ACC112 (cell line): ENCODE results near the gene C11orf58.

Source experiments
- H2AFZ ChIP-seq: fragments of 200-600 bp; sonication (generic); one replicate; pipeline ENCODE4 v1.6.0; 2017; ENCODE audit warnings: antibody characterized with exemption, low read length; ENCODE audit not compliant: unreplicated experiment
- H3K27ac ChIP-seq: fragments of 200-600 bp; sonication (generic); 2 replicates; pipeline ENCODE4 v1.5.1; 2014; ENCODE audit warnings: low read depth, mild to moderate bottlenecking, antibody characterized with exemption, low read length, moderate library complexity
- H3K27me3 ChIP-seq: fragments of 200-600 bp; sonication (generic); 2 replicates; pipeline ENCODE4 v1.6.1; 2014; ENCODE audit warnings: mild to moderate bottlenecking, antibody characterized with exemption, low read length, moderate library complexity, mixed read lengths; ENCODE audit not compliant: insufficient read depth
- H3K36me3 ChIP-seq: fragments of 200-600 bp; sonication (generic); 2 replicates; pipeline ENCODE4 v1.6.1; 2016; ENCODE audit warnings: mild to moderate bottlenecking, antibody characterized with exemption, low read length, moderate library complexity, mixed read lengths; ENCODE audit not compliant: insufficient read depth
- H3K4me1 ChIP-seq: fragments of 200-600 bp; sonication (generic); one replicate; pipeline ENCODE4 v1.6.1; 2016; ENCODE audit warnings: low read length, mixed read lengths; ENCODE audit not compliant: insufficient read depth, unreplicated experiment, control insufficient read depth
- H3K4me3 ChIP-seq: fragments of 200-600 bp; sonication (generic); 2 replicates; pipeline ENCODE4 v1.5.1; 2014; ENCODE audit warnings: mild to moderate bottlenecking, low read depth, low read length
- H3K79me2 ChIP-seq: fragments of 200-600 bp; sonication (generic); one replicate; pipeline ENCODE4 v1.6.0; 2016; ENCODE audit warnings: low read length; ENCODE audit not compliant: control insufficient read depth, unreplicated experiment, insufficient read depth

Gene C11orf58

DNA sequence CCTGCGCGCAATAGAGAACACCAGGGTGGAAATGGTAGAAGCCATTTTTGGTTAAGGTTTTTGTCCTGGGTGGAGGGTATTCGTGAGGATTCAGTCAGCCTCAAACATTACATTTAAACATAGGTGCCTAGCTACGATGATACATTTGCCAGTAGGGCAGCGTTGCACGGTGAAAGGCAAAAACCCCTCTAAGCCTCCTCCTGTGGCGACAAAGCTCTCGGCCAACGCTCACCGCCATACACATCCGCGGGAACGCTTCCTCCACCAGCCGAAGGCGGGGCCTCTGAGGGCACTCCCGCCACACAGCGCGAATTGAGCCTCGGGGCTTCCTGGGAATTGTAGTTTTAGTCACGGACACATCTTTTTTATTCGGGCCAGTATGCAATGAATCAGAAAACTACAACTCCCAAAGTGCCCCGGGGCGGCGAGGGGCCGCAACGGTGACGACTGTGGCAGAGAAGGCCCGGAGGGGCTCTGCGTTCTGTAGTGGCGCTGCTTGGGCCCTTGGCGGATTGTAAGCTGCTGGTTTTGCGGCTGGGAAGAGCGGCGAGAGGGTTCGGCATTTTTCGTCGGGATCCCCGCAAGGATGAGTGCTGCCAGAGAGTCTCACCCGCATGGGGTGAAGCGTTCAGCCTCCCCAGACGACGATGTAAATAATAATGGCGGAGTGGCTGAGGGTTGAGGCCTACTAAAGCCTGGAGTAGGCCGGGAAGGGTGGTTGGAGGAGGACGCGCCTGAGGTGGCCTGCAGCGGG lies at the start of gene C11orf58:
Gene C11orf58, plus strand, starts transcription at position 455 of the 754 bp plus-strand sequence. Its CDS starts 132 bp downstream, at position 587.
- Histone ChIP-seq H3K36me3 (0 out of 2 replicates have a peak, but pooled peaks cover 3% of the 10 kb centered on the region), H3K79me2 (peaks cover 46% of the 10 kb centered on the region), H3K27me3 (no peaks in the 10 kb centered on the region), H2AFZ (peak within 1 kb of the TSS; percentile 99), H3K4me3 (peak within 1 kb of the TSS; percentile 91), H3K27ac (peak within 1 kb of the TSS; percentile 77), H3K4me1 (peaks cover 25% of the 10 kb centered on the region)

GRCh38 chr11:16690086-16690485 lies 48.4 kb upstream of the C11orf58 start:
- H3K36me3 ChIP-seq = no peaks in the 10 kb centered on the region
- H3K4me3 ChIP-seq = no peak overlapping the region
- no peak overlapping the region for H3K27ac ChIP-seq
- H3K27me3 ChIP-seq = peaks cover 23% of the 10 kb centered on the region
- no peaks in the 10 kb centered on the region for H3K4me1 ChIP-seq
- no peaks in the 10 kb centered on the region for H3K79me2 ChIP-seq
- H2AFZ ChIP-seq = no peak overlapping the region

DNA sequence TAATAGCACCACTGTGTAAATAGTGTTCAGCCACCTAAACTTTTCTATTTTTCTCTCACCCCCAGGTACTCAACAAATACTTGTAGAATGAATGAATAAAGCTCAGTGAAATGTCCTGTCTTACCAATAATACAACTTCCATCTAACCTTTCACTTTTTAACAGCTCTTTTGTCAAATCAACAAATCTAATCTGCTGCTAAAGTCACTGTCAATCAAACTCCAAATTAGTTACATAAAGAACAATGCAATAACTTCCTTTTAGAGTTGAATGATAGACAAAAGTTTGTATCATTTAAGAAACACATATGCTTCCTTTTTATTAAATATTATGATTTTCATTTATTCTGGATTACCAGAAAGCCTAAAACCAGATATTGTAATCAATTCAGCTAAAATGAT lies 34.7 kb upstream of the C11orf58 start:
- H3K36me3 ChIP-seq = no peaks in the 10 kb centered on the region
- H3K4me1 ChIP-seq = no peaks in the 10 kb centered on the region
- H3K27me3 ChIP-seq = peaks cover 48% of the 10 kb centered on the region
- no peak overlapping the region for H3K4me3 ChIP-seq
- no peaks in the 10 kb centered on the region for H3K79me2 ChIP-seq
- H2AFZ ChIP-seq = no peak overlapping the region
- no peak overlapping the region for H3K27ac ChIP-seq

DNA sequence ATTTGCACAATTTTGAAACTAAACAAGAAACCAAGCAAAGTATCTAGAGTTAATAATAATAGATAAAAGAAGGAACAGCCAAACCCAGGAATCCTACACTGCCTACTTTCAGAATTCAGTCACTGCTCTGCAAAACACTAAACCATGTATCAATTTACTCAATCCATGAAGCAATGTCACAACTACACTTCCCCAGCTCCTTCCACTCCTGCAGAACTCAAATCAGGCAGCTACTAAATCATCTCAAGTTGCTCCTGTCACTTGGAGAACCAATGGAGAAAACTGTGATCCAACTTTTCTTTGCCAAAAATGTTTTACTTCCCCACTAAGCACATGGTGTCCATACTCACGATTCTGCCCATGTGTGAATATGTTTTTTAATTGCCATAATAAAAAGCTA lies 24.9 kb upstream of the C11orf58 start:
- no peak overlapping the region for H3K4me3 ChIP-seq
- H2AFZ ChIP-seq = no peak overlapping the region
- no peaks in the 10 kb centered on the region; the same call in 1 of the 2 replicates for H3K27me3 ChIP-seq
- H3K4me1 ChIP-seq = no peaks in the 10 kb centered on the region
- no peaks in the 10 kb centered on the region for H3K36me3 ChIP-seq
- H3K79me2 ChIP-seq = no peaks in the 10 kb centered on the region
- no peak overlapping the region for H3K27ac ChIP-seq

DNA sequence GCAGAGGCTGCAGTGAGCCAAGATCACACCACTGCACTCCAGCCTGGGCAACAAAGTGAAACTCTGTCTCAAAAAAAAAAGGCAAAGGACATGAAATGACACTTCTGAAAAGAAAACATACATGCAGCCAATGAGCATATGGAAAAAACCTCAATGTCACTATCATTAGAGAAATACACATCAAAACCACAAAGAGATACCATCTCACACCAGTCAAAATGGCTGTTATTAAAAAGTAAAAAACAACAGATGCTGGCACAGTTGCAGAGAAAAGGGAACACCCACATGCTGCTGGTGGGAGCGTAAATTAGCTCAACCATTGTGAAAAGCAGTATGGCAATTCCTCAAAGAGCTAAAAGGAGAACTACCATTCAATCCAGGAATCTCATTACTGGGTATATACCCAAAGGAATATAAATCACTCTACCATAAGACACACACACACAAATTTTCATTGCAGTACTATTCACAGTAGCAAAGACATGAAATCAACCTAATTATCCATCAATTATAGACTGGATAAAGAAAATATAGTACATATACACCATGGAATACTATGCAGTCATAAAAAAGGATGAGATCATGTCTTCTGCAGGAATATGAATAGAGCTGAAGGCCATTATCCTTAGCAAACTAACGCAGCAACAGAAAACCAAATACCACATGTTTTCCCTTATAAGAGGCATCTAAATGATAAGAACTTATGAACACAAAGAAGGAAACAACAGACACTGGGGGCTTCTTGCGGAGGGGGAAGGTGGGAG lies 15.7 kb upstream of the C11orf58 start:
- no peaks in the 10 kb centered on the region for H3K36me3 ChIP-seq
- H3K4me1 ChIP-seq = no peaks in the 10 kb centered on the region
- no peak overlapping the region for H3K27ac ChIP-seq
- no peak overlapping the region for H3K4me3 ChIP-seq
- no peaks in the 10 kb centered on the region for H3K27me3 ChIP-seq
- H2AFZ ChIP-seq = no peak overlapping the region
- no peaks in the 10 kb centered on the region for H3K79me2 ChIP-seq

GRCh38 chr11:16727806-16728205 lies 10.6 kb upstream of the C11orf58 start:
- Histone ChIP-seq H2AFZ (no peak overlapping the region), H3K4me3 (no peak overlapping the region), H3K79me2 (no peaks in the 10 kb centered on the region), H3K27ac (no peak overlapping the region), H3K27me3 (no peaks in the 10 kb centered on the region), H3K36me3 (no peaks in the 10 kb centered on the region), H3K4me1 (no peaks in the 10 kb centered on the region)

- peaks cover 41% of the 10 kb centered on the region for H3K79me2 ChIP-seq
- no peaks in the 10 kb centered on the region for H3K36me3 ChIP-seq
- H3K4me1 ChIP-seq = peaks cover 25% of the 10 kb centered on the region
- H3K4me3 ChIP-seq = peak overlapping the region; percentile 91
- H2AFZ ChIP-seq = peak overlapping the region; percentile 99
- H3K27ac ChIP-seq = peak overlapping the region; percentile 77
- no peaks in the 10 kb centered on the region for H3K27me3 ChIP-seq
These were observed 642 bp upstream of the C11orf58 start for GRCh38 chr11:16737818-16738192.

DNA sequence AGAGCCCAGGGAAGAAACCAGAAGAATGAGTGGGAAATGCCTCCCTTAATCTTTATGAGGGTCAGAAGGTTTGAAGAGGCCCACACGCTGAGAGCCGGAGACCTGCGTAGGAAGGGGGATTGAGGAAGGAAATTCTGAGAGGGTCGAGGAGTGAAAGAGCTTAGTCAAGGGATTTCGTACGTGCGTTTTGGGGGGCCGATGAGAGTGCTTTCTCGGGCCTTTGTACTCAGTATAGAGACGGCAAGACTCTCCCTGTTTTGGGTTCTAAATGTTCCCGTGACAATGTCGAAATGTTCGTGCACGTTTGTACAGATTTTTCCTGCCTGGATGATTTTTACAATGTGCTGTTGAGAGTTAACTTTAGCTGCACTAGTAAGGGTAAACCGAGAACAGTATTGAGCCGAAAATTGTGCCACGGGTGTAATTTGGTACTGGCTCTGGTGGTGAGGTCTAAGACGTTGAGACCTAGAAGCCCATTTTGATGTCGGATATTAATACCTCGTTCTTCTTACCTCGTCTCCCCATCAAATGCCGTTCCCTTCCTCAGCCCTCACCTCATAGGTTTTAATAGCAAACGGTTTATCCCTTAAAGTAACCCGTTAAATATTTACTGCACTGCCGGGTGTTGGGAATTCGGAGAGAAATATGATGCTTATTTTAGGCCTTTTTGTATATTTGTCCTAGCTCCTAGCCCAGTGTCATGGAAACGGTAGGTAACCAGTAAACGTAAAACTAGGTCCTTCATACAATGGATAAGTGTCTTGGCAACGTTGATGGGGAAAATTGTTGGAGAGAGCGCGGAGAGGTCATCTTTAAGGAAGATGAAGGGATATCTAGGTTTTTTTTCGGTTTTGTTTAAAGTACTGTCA lies 734 bp downstream of the C11orf58 start:
- Histone ChIP-seq H3K27ac (peak overlapping the region; percentile 77), H3K4me1 (peaks cover 27% of the 10 kb centered on the region), H2AFZ (peak overlapping the region; percentile 71)

DNA sequence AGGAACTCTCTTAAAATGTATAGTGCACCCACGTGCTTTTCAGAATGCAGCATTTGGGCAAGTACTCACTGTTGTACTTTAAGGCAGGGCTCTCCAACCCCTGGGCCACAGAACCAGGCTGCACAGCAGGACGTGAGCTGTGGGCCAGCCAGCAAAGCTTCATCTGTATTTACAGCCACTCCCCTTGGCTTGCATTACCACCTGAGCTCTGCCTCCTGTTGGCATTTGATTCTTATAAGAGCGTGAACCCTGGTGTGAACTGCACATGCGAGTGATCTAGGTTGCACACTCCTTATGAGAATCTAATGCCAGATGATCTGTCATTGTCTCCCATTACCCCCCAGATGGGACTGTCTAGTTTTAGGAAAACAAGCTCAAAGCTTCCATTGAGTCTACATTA lies 3.0 kb downstream of the C11orf58 start:
- peaks cover 27% of the 10 kb centered on the region for H3K4me1 ChIP-seq
- no peak overlapping the region for H2AFZ ChIP-seq
- peak overlapping the region; percentile 32; the same call in 1 of the 2 replicates for H3K4me3 ChIP-seq
- H3K27me3 ChIP-seq = no peaks in the 10 kb centered on the region
- no peak overlapping the region for H3K27ac ChIP-seq
- peaks cover 73% of the 10 kb centered on the region for H3K79me2 ChIP-seq
- H3K36me3 ChIP-seq = peaks cover 17% of the 10 kb centered on the region; the same call in 1 of the 2 replicates

More for the DNA sequence above, 734 bp downstream of the C11orf58 start:
- Histone ChIP-seq H3K36me3 (0 out of 2 replicates have a peak, but pooled peaks cover 4% of the 10 kb centered on the region), H3K27me3 (no peaks in the 10 kb centered on the region), H3K4me3 (peak overlapping the region; percentile 91), H3K79me2 (peaks cover 53% of the 10 kb centered on the region)

DNA sequence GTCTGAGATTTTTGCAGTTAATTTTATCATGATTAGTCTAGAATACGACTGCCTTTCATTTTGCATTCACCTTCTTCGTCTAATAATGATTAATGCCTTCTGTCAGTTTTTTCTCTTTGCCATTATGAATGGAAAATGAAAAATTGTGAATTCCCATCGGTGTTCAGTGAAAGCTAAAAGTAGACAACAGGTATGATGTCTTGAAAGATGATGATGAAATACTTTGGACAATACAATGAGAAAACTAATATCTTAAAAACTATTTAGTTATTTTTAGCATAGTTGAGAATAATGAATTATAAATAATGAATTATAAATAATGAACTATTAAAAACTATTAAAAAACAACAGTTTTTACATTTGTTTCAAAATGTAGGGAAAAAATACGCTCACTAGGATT lies 5.0 kb downstream of the C11orf58 start:
- no peak overlapping the region for H3K4me3 ChIP-seq
- no peaks in the 10 kb centered on the region for H3K27me3 ChIP-seq
- H3K36me3 ChIP-seq = peaks cover 30% of the 10 kb centered on the region
- no peak overlapping the region for H2AFZ ChIP-seq
- H3K4me1 ChIP-seq = peaks cover 24% of the 10 kb centered on the region
- H3K27ac ChIP-seq = no peak overlapping the region
- H3K79me2 ChIP-seq = peaks cover 79% of the 10 kb centered on the region
